ENCODE data around the gene AQP7.
A peak's percentile ranks its signal among the peaks of the same experiment; 100 is the strongest.
"Not testable (repeated sequence)": the region's sequence is repeated elsewhere in the genome, so short reads cannot be mapped to it uniquely, and the experiment has no call there.

The AQP7 gene

GRCh38 chr9:33433871-33434270 is 31.5 kb upstream of the AQP7 start:
- DNase-seq (ENCODE audit: low read depth in 2 of 2): no peak

GRCh38 chr9:33431420-33431819 is 29.1 kb upstream of the AQP7 start:
- DNase-seq (ENCODE audit: low read depth in 2 of 2): no peak

GRCh38 chr9:33430942-33431341 is 28.6 kb upstream of the AQP7 start:
- DNase-seq (ENCODE audit: low read depth in 2 of 2): no peak

- no peak for DNase-seq (ENCODE audit: low read depth in 2 of 2)
Observed at GRCh38 chr9:33429256-33429985, 27.1 kb upstream of the AQP7 start.

- DNase-seq (ENCODE audit: low read depth in 2 of 2): no peak
Observed at GRCh38 chr9:33426843-33427293, 24.5 kb upstream of the AQP7 start.

GRCh38 chr9:33425128-33425533 is 22.8 kb upstream of the AQP7 start:
- no peak for DNase-seq (ENCODE audit: low read depth in 2 of 2)

- not testable (repeated sequence) for DNase-seq (ENCODE audit: low read depth in 2 of 2)
Observed at GRCh38 chr9:33424492-33424891, 22.1 kb upstream of the AQP7 start.

GRCh38 chr9:33424043-33424442 is 21.7 kb upstream of the AQP7 start:
- not testable (repeated sequence) for DNase-seq (ENCODE audit: low read depth in 2 of 2)

GRCh38 chr9:33419708-33420303 is 17.4 kb upstream of the AQP7 start:
- DNase-seq (ENCODE audit: low read depth in 2 of 2): no peak

GRCh38 chr9:33418090-33418489 is 15.7 kb upstream of the AQP7 start:
- no peak for DNase-seq (ENCODE audit: low read depth in 2 of 2)

GRCh38 chr9:33416996-33417395 is 14.6 kb upstream of the AQP7 start:
- DNase-seq (ENCODE audit: low read depth in 2 of 2): no peak

GRCh38 chr9:33415501-33416038 is 13.2 kb upstream of the AQP7 start:
- DNase-seq (ENCODE audit: low read depth in 2 of 2): peak; percentile 69 to 76

- DNase-seq (ENCODE audit: low read depth in 2 of 2): no peak
Observed at GRCh38 chr9:33414889-33415500, 12.6 kb upstream of the AQP7 start.

- no peak for DNase-seq (ENCODE audit: low read depth in 2 of 2)
Observed at GRCh38 chr9:33414268-33414667, 11.9 kb upstream of the AQP7 start.

- no peak for DNase-seq (ENCODE audit: low read depth in 2 of 2)
Observed at GRCh38 chr9:33408087-33408486, 5.7 kb upstream of the AQP7 start.

- no peak for DNase-seq (ENCODE audit: low read depth in 2 of 2)
Observed at GRCh38 chr9:33407061-33407460, 4.7 kb upstream of the AQP7 start.

GRCh38 chr9:33404788-33405362 is 2.5 kb upstream of the AQP7 start:
- no peak for DNase-seq (ENCODE audit: low read depth in 2 of 2)

- no peak for DNase-seq (ENCODE audit: low read depth in 2 of 2)
Observed at GRCh38 chr9:33403941-33404787, 1.8 kb upstream of the AQP7 start.

- DNase-seq (ENCODE audit: low read depth in 2 of 2): not testable (repeated sequence)
Observed at GRCh38 chr9:33401809-33402208, 559 bp downstream of the AQP7 start.

GRCh38 chr9:33399047-33399446 is 3.3 kb downstream of the AQP7 start:
- not testable (repeated sequence) for DNase-seq (ENCODE audit: low read depth in 2 of 2)

- DNase-seq (ENCODE audit: low read depth in 2 of 2): not testable (repeated sequence)
Observed at GRCh38 chr9:33397801-33398200, 4.6 kb downstream of the AQP7 start.

Data from stimulated activated CD8-positive, alpha-beta memory T cell treated with anti-CD3 and anti-CD28 coated beads, Interleukin-2, amount 100 ng/mL, for 1 hour (primary cell).